Coronary artery (tissue), 2 donors: Measurements from ENCODE around the gene TECTA.

Experiments used
- DNase-seq: peaks from one replicate; pipeline ENCODE4 v3.0.0-alpha.2; 2017; ENCODE audit warnings: low spot score
- H3K27ac ChIP-seq, 2 donors: fragments of 200-600 bp; sonication (generic); one replicate each; pipeline ENCODE4 v1.5.1; 2016 to 2019
- H3K4me3 ChIP-seq: fragments of 200-600 bp; sonication (generic); 2 replicates; pipeline ENCODE4 v1.5.1; 2016; ENCODE audit warnings: mild to moderate bottlenecking, moderate library complexity
- CTCF ChIP-seq: fragments of 200-600 bp; sonication (generic); IDR thresholded peaks from one replicate; pipeline ENCODE4 v1.5.1; 2019; ENCODE audit warnings: antibody characterized with exemption

The TECTA gene

DNA sequence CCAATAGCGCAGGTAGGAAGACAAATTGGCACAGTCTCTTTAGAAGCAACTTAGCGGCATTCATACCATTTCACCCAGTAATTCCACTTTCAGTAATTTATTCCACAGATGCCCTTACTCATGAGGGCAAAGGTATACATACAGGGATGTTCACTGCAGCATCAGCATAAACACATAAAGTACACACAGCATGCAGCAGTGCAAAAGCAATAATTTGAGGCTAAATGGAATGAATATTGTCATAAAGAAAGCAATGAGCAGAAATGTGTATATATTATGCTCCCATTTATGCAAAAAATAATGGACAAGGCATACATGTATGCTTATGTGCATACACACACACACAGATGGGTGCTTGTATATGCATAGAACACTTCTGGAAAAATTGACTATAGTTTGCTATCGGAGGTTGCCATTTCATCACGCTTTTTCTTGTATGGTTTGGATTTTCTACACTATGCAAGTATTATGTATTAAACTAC is 50.2 kb downstream of the TECTA start:
- Histone ChIP-seq H3K4me3 (no peak overlapping the region), H3K27ac (no peak overlapping the region)
- no peak for DNase-seq
- no peak for TF ChIP-seq CTCF

- DNase-seq, result no peak
- no peak overlapping the region for H3K27ac ChIP-seq
- H3K4me3 ChIP-seq, result no peak overlapping the region
- no peak for TF ChIP-seq CTCF
Observed at GRCh38 chr11:121152764-121153163, 51.7 kb downstream of the TECTA start.

DNA sequence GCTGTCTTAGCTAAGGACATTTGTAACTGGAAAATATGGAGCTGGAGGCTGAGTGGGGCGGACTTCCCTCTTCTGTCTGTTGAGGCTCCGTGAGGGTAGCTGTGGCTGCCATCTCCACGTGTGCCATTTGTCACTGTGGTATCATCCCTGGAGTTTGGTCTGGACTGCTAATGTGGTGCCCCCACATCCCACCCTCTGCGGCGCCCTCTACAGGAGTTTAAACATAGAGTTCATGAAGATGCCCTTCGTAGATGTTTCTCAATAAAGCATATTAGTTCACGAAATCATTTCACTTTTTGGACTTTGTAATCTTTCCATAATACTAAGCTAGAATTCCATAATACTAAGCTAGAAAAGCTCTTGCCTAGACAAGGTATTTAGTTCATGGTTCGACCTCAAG is 52.4 kb downstream of the TECTA start:
- DNase-seq, result no peak
- no peak for TF ChIP-seq CTCF
- Histone ChIP-seq H3K27ac (no peak overlapping the region), H3K4me3 (no peak overlapping the region)

DNA sequence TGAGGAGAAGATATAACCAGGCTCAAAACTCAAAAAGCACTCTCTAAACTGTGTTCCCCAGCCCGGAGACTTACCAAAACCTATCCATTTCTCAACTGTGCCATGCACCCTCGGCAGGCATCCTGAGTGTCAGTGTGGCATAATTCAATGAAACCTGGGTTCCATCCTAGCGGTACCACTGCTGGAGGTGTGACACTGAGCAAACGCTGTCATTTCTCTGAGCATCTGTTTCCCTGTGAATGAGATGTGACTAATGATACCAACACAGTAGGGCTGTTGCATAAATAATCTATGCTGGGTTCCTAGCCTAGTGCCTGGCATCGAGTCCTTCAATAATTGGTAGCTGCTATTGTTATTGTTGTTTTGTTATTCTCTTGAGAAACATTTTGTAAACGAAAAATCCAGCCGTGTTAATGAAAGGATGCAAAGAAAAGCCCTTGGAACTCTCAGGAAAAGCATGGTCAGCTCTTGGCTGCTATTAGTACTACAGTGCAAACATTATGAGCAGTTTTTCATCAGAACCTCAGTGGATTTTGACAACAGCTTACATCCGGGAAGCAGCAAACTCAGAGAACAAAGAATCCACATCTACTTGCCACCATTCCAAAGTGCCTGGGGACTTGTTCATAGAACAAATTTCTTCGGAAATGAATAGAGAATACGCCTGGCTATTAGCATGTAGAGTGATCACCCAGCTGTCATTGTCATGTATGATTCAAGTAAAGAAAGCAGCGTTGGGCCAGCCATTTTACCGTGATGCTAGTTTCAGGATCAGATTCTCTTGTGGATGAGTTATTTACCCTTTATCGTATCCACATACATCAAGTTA is 53.7 kb downstream of the TECTA start:
- no peak overlapping the region for H3K27ac ChIP-seq
- no peak for TF ChIP-seq CTCF
- no peak overlapping the region for H3K4me3 ChIP-seq
- no peak for DNase-seq

- no peak overlapping the region for H3K4me3 ChIP-seq
- TF ChIP-seq CTCF, result no peak
- no peak for DNase-seq
- no peak overlapping the region for H3K27ac ChIP-seq
Observed at GRCh38 chr11:121157756-121158155, 56.7 kb downstream of the TECTA start.

DNA sequence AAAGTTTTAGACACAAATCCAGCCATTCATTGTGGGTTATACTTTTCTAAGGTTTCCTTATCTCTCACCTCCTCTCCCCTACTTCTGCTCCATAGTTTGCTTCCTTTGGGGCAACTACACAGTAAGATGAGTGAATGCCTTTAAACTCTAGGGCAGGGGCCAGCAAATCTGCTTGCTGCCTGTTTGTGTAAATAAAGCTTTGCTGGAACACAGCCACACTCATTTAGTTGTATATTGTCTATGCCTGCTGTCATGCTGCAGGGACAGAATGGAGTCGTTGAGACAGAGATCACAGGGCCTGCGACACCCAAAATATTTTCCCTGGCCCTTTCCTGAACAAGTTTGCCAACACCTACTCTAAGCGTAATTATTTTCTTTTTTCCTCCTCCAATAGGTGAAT is 58.7 kb downstream of the TECTA start:
- TF ChIP-seq CTCF, result no peak
- no peak overlapping the region for H3K4me3 ChIP-seq
- no peak overlapping the region for H3K27ac ChIP-seq
- DNase-seq, result no peak

DNA sequence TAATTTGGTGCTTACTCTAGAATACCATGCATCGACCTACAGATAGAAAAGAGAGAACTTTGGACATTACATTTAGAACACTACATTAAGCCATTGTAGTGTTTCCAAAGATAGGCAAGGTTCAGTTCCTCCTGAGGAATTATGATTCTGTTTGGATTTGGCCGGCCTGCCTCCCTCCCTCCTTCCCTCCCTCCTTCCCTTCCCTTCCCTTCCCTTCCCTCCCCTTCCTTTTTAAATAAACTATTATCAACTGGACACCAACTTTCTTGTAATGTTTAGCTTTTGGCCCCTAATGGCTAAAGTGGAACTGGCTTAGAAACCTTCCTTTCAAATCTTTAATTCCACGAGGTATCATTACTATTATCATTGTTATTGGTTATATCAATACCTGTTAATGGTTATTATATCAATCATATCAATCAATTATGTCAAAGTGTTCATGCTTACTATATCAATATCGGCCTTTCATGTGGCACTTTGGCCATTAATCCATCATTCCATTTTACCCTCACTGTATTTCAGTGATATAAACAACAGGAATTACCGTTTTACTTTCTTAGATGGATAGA is 60.4 kb downstream of the TECTA start:
- H3K4me3 ChIP-seq, result no peak overlapping the region
- no peak for DNase-seq
- no peak for TF ChIP-seq CTCF
- no peak overlapping the region for H3K27ac ChIP-seq
